ENCODE measurements around the gene SIX3.

Gene SIX3

DNA sequence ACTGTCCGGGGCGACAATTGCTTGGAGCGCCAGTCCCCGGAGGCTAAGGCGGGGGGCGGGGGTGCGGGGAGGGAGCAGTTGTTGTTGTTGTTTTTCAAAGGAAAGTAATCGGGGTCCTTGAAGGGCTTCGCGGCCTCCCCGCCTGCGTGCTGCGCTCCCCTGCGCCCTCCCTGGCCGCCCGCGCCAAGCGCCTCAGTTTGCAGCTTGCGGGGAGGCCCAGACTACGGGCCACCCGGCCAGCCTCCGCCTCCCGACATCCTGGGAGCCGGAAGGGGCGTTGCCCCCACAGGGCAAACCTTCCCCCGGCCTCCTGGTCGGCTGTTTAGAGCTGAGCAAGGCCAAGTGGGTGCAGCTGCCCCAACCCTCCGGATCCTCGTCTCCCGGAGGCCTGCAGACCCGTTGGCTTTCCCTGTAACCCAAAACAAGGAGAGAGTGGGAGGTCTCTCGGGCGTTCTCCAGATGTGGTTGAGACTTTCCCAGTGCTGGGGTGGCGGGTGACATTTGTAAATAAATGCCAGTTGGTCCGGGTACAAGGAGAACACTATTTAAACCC, 3.7 kb upstream of the SIX3 start:
- TF ChIP-seq, protein P1, sequence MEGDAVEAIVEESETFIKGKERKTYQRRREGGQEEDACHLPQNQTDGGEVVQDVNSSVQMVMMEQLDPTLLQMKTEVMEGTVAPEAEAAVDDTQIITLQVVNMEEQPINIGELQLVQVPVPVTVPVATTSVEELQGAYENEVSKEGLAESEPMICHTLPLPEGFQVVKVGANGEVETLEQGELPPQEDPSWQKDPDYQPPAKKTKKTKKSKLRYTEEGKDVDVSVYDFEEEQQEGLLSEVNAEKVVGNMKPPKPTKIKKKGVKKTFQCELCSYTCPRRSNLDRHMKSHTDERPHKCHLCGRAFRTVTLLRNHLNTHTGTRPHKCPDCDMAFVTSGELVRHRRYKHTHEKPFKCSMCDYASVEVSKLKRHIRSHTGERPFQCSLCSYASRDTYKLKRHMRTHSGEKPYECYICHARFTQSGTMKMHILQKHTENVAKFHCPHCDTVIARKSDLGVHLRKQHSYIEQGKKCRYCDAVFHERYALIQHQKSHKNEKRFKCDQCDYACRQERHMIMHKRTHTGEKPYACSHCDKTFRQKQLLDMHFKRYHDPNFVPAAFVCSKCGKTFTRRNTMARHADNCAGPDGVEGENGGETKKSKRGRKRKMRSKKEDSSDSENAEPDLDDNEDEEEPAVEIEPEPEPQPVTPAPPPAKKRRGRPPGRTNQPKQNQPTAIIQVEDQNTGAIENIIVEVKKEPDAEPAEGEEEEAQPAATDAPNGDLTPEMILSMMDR (IDR thresholded peaks at IDR 0.05; ENCODE audit: control insufficient read depth, insufficient read depth, low read depth, low read length, missing control alignments), result no peak
- no peak for DNase-seq (ENCODE audit: low read depth)
- H3K4me3 ChIP-seq (ENCODE audit: control insufficient read depth, low read depth, low read length), result no peak overlapping the region

DNA sequence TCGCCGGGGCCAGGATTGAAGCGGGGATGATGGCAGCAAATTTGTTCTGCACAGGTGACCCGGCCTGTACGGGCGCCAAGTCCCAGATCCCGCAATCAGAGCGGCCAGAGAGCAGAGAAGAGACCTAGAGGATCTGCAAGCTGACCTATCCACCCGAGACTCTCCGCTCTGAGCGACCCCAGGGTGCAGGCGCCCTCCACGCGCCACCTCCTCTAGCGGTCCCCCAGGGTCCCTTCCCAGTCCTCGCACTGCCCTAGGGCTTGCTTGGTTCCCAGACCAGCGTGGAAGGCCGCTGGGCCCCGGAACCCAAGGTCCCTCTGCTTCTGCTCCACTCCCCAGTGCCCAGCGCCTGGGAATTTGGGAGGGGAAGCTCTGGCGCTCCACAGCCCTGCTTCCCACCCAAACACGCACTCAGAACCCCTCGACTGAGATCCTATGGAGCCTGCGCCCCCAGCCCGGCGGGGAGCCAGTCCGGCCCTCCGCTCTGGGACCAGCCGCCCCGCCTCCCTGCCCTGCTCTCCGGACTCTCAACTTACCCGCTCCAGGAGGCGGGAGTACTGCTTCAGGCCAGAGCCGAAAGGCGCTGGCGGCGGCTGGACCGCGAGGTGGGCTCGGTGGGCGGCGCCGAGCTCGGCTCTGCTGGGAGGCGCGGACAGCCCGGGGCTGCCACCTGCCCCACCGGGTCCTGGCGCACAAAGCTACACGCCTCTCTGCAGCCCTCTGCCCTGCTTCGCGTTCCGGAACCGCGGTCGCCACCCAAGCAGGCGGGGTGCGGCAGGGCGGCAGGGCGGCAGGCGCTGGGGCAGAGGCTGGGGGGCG, 3.0 kb upstream of the SIX3 start:
- no peak overlapping the region; the same call in 1 of the 2 replicates for H3K4me3 ChIP-seq (ENCODE audit: control insufficient read depth, low read depth, low read length)
- TF ChIP-seq, protein P1 (IDR thresholded peaks at IDR 0.05; ENCODE audit: control insufficient read depth, insufficient read depth, low read depth, low read length, missing control alignments), result no peak
- no peak for DNase-seq (ENCODE audit: low read depth)

DNA sequence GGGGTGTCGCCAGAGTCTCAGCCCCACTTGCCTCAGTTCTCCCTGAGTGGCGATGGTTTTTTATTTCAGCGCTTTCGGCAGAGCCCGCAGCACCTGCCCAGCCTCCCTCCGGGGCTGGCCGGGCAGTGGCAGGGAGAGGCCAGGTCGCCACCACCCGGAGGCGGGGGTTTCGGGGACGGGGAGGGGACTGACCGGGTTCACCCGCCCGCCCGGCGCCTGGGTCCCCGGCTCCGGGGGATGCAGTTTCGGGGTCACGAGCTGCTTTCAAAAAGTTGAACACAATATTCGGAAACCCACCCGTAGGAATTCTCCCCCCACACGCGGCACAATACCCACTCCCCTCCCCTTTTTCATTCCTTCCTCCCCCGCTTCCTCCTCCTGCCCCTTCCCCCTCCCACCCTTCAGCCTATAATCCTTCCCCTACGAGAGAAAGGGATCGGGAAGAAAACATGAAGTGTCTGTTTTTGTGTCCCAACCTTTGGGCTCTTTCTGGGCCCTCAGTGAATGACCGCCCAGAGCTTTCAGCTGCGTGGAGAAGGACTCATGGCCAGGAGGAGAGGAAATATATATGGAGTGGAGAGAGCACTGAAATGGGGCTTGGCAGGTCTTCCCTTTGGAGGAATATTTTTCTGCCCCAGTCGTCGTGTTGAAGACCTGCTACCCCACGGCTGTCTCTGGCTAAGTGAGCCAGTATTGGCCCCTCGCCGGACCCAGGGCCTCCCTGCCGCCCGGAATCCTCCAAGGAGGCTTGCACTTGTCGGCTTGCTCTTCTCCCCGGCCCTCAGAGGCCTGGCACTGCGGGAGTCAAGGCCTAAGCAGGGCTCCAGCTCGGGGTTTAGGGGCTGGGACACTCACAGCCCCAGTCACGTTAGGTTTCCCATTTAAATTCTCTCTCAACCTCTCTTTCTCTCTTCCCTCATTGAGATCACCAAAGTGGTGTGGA, 2.1 kb upstream of the SIX3 start:
- no peak overlapping the region for H3K4me3 ChIP-seq (ENCODE audit: control insufficient read depth, low read depth, low read length)
- DNase-seq (ENCODE audit: low read depth), result no peak
- TF ChIP-seq, protein P1 (IDR thresholded peaks at IDR 0.05; ENCODE audit: control insufficient read depth, insufficient read depth, low read depth, low read length, missing control alignments), result no peak

DNA sequence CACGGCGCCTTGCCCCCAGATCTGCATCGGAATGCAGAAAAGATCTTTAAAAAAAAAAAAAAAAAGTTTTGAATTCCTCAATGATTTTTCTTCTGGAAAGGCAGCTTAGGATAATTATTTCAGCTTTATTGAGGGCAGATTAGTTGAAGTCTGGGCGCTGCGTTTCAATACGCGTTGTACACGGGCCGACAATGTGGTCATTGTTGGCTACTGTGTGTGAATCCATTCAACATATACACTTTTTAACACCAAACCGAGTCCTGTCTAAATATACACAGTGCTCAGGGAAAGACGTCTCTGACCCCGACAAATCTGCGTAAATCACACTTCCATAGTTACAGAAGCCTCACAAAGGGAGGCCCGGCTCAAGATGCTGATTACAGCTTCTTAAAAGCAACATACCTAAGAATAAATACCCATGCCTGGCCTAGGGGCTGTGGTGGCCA, 1.4 kb upstream of the SIX3 start:
- TF ChIP-seq, protein P1 (IDR thresholded peaks at IDR 0.05; ENCODE audit: control insufficient read depth, insufficient read depth, low read depth, low read length, missing control alignments), result no peak
- no peak for DNase-seq (ENCODE audit: low read depth)
- H3K4me3 ChIP-seq (ENCODE audit: control insufficient read depth, low read depth, low read length), result no peak overlapping the region

DNA sequence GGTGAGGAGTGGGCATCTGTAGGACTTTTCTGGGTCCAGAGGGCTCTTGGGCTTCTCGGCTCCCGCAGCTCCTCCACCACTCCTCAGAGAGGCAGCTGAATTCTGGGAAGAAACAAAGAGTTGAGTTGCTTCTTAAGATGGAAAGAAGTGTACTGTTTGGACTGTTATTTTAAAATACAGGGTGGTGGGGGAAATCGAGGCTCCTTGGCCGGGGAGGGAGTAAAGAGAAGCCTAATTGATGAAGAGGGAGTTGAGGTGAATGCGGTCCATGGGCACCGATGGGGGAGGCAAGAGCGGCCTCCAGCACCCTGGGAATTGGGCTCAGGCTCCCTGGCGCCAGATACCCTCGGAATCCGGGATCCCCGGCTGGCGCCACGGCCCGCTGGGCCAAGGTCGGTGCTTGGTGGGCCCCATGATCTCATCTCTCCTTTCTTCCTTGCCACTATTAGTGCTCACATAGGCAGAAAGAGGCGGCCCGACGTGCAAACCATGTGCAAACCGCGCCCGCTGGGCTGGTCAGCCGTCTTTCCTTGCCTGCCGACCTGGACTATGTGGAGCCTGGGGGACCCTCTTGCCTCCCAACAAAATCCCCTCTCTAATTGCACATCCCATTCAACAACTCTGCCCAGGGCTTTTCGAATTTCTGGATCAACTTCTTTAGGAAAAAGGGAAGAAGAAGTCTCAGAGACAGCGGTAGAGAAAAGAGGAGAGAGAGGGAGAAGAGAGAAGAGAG, 604 bp upstream of the SIX3 start:
- TF ChIP-seq, protein P1 (IDR thresholded peaks at IDR 0.05; ENCODE audit: control insufficient read depth, insufficient read depth, low read depth, low read length, missing control alignments), result no peak

More for the DNA sequence above, 604 bp upstream of the SIX3 start:
- no peak overlapping the region for H3K4me3 ChIP-seq (ENCODE audit: control insufficient read depth, low read depth, low read length)
- no peak for DNase-seq (ENCODE audit: low read depth)
